Upper lobe of right lung (tissue), 1 donor: ENCODE data around the gene ANKK1. TPM values are rescaled to one million over a fixed set of nuclear protein-coding genes. Genes with fewer than 3 reads are reported as not detected.

Experiments used
- ATAC-seq: fragments of 200-7000 bp; cut with Tn5 transposase; one replicate; pipeline ENCODE4 v1.9.1; 2020; ENCODE audit warnings: mild to moderate bottlenecking, moderate library complexity
- DNase-seq: peaks from one replicate; pipeline ENCODE4 v3.0.0-alpha.2; 2020
- H3K27ac ChIP-seq: fragments of 200-600 bp; one replicate; pipeline ENCODE4 v1.8.0; 2022
- H3K27me3 ChIP-seq: fragments of 200-600 bp; one replicate; pipeline ENCODE4 v1.8.0; 2022; ENCODE audit warnings: mild to moderate bottlenecking
- H3K36me3 ChIP-seq: fragments of 200-600 bp; one replicate; pipeline ENCODE4 v1.8.0; 2022
- H3K4me1 ChIP-seq: fragments of 200-600 bp; one replicate; pipeline ENCODE4 v1.8.0; 2022
- H3K4me3 ChIP-seq: fragments of 200-600 bp; one replicate; pipeline ENCODE4 v1.8.0; 2022; ENCODE audit warnings: mild to moderate bottlenecking
- H3K9me3 ChIP-seq: fragments of 200-600 bp; one replicate; pipeline ENCODE4 v1.8.0; 2022
- CTCF ChIP-seq: fragments of 200-600 bp; IDR thresholded peaks from one replicate; pipeline ENCODE4 v1.8.0; 2022; ENCODE audit warnings: antibody characterized with exemption
- intact Hi-C: fragments of 100-400 bp; cut with DNase I; formaldehyde crosslinking; loops from one replicate; pipeline ENCODE4 v1.11.0; 2022
- total RNA-seq: library from RNA; stranded (reverse); fragmentation: NEBNext Ultra II Directional; extraction: Animal tissue kit (Norgen Biotek cat#: 25700); gene quantifications from one replicate; pipeline ENCODE4 v1.2.1, GENCODE V29; 2021
- donor health status: DM: no; HTN: yes; CAD: no; lungs with severe emphysema.

ANKK1 gene
- total RNA-seq, 1 donor from 2014 or later: not detected

GRCh38 chr11:113363996-113364641, 23.5 kb upstream of the ANKK1 start:
- Histone ChIP-seq H3K27me3 (no peaks in the 10 kb centered on the region), H3K27ac (no peak overlapping the region), H3K4me1 (no peaks in the 10 kb centered on the region), H3K9me3 (no peaks in the 10 kb centered on the region), H3K4me3 (no peak overlapping the region), H3K36me3 (peaks cover 60% of the 10 kb centered on the region)
- TF ChIP-seq CTCF: no peak
- intact Hi-C loops: no loop called here
- DNase-seq (no peak), ATAC-seq (no peak)

GRCh38 chr11:113365895-113366294, 21.7 kb upstream of the ANKK1 start:
- Histone ChIP-seq H3K4me3 (no peak overlapping the region), H3K27me3 (no peaks in the 10 kb centered on the region), H3K36me3 (peaks cover 52% of the 10 kb centered on the region), H3K9me3 (no peaks in the 10 kb centered on the region), H3K27ac (no peak overlapping the region), H3K4me1 (no peaks in the 10 kb centered on the region)
- DNase-seq (no peak), ATAC-seq (no peak)
- no peak for TF ChIP-seq CTCF
- intact Hi-C loops: no loop called here

GRCh38 chr11:113369411-113369810, 18.2 kb upstream of the ANKK1 start:
- Histone ChIP-seq H3K4me3 (no peak overlapping the region), H3K36me3 (peaks cover 27% of the 10 kb centered on the region), H3K9me3 (no peaks in the 10 kb centered on the region), H3K27ac (no peak overlapping the region), H3K4me1 (no peaks in the 10 kb centered on the region), H3K27me3 (no peaks in the 10 kb centered on the region)
- DNase-seq (no peak), ATAC-seq (no peak)
- intact Hi-C loops: no loop called here
- TF ChIP-seq CTCF: no peak

- DNase-seq (no peak), ATAC-seq (no peak)
- peaks cover 18% of the 10 kb centered on the region for H3K36me3 ChIP-seq
- TF ChIP-seq CTCF: no peak
- no peak overlapping the region for H3K27ac ChIP-seq
- H3K9me3 ChIP-seq: no peaks in the 10 kb centered on the region
- H3K4me3 ChIP-seq: no peak overlapping the region
- intact Hi-C loops: no loop called here
- no peaks in the 10 kb centered on the region for H3K27me3 ChIP-seq
- H3K4me1 ChIP-seq: no peaks in the 10 kb centered on the region
These were observed 16.9 kb upstream of the ANKK1 start for GRCh38 chr11:113370634-113371033.

GRCh38 chr11:113372309-113372708, 15.3 kb upstream of the ANKK1 start:
- no peak overlapping the region for H3K4me3 ChIP-seq
- H3K27me3 ChIP-seq: no peaks in the 10 kb centered on the region
- no peak for TF ChIP-seq CTCF
- no peaks in the 10 kb centered on the region for H3K4me1 ChIP-seq
- no peaks in the 10 kb centered on the region for H3K9me3 ChIP-seq
- ATAC-seq: no peak
- DNase-seq: no peak
- H3K36me3 ChIP-seq: peaks cover 16% of the 10 kb centered on the region
- H3K27ac ChIP-seq: no peak overlapping the region
- intact Hi-C loops: no loop called here

- peaks cover 7% of the 10 kb centered on the region for H3K36me3 ChIP-seq
- H3K4me3 ChIP-seq: no peak overlapping the region
- H3K27ac ChIP-seq: no peak overlapping the region
- no peaks in the 10 kb centered on the region for H3K27me3 ChIP-seq
- TF ChIP-seq CTCF: no peak
- ATAC-seq: peak; percentile 10
- H3K4me1 ChIP-seq: no peaks in the 10 kb centered on the region
- no peaks in the 10 kb centered on the region for H3K9me3 ChIP-seq
- no peak for DNase-seq
- intact Hi-C loops: no loop called here
These were observed 14.3 kb upstream of the ANKK1 start for GRCh38 chr11:113373306-113373705.
